Fibroblast of pulmonary artery (primary cell): ENCODE data around the gene SETD2.

Source experiments
- DNase-seq: peaks from one replicate; pipeline ENCODE4 v3.0.0-alpha.2; 2010; ENCODE audit warnings: low read depth
- H3K4me3 ChIP-seq: replicated peaks from 2 replicates; pipeline ENCODE4 v1.5.1; 2011; ENCODE audit warnings: low read depth, mild to moderate bottlenecking, control low read depth, low read length, moderate library complexity
- TF ChIP-seq, protein P1 (sequence below): IDR thresholded peaks from 2 replicates; pipeline ENCODE4 v1.5.1; 2011; ENCODE audit warnings: mild to moderate bottlenecking, control low read depth, low read length, inconsistent platforms; ENCODE audit errors: missing control alignments

SETD2 gene

GRCh38 chr3:47096959-47097358, 67.0 kb downstream of the SETD2 start:
- no peak overlapping the region for H3K4me3 ChIP-seq
- TF ChIP-seq, protein P1, sequence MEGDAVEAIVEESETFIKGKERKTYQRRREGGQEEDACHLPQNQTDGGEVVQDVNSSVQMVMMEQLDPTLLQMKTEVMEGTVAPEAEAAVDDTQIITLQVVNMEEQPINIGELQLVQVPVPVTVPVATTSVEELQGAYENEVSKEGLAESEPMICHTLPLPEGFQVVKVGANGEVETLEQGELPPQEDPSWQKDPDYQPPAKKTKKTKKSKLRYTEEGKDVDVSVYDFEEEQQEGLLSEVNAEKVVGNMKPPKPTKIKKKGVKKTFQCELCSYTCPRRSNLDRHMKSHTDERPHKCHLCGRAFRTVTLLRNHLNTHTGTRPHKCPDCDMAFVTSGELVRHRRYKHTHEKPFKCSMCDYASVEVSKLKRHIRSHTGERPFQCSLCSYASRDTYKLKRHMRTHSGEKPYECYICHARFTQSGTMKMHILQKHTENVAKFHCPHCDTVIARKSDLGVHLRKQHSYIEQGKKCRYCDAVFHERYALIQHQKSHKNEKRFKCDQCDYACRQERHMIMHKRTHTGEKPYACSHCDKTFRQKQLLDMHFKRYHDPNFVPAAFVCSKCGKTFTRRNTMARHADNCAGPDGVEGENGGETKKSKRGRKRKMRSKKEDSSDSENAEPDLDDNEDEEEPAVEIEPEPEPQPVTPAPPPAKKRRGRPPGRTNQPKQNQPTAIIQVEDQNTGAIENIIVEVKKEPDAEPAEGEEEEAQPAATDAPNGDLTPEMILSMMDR, result no peak
- DNase-seq, result peak; percentile 50

GRCh38 chr3:47092090-47092489, 71.8 kb downstream of the SETD2 start:
- no peak for DNase-seq
- TF ChIP-seq, protein P1, result no peak
- no peak overlapping the region for H3K4me3 ChIP-seq

DNA sequence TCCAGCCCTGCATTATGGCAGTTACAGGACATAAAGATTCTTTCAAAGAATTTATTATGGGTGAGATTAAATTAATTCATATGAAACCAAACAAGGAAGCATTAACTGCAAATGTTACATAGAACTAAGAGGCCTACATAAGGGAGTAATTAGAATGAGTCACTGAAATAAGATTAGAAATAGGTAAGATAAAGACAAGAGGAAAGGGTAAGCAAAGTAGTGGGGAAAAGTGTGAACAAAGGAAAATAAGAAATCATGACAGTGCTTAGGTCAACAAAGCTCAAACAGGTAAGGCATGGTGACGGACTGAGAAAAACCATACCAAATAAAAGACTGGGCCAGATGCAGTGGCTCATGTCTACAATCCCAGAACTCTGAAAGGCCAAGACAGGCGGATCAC, 74.3 kb downstream of the SETD2 start:
- H3K4me3 ChIP-seq, result no peak overlapping the region
- TF ChIP-seq, protein P1, result no peak
- DNase-seq, result no peak

GRCh38 chr3:47086071-47086470, 77.8 kb downstream of the SETD2 start:
- no peak overlapping the region for H3K4me3 ChIP-seq
- TF ChIP-seq, protein P1, result no peak
- DNase-seq, result no peak

DNA sequence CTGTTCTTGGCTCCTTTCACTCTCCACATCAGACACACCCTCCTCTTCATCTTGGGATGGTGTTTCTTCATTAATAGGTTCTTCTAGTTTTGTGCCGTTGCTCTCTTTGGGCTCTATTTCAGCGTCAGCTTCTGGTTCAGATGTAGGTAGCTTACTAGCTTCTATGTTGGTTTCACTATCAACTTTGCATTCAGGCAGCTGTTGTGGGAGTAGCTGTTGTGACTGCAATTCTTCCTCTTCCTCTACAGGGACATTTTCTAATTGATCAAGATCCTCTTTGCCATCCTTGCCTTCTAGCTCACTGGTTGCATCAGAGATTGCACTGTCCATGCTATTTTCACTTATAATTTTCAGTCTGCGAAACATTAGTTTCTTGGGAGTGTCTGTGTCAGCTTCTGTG, 80.1 kb downstream of the SETD2 start:
- DNase-seq, result no peak
- H3K4me3 ChIP-seq, result no peak overlapping the region
- TF ChIP-seq, protein P1, result no peak

GRCh38 chr3:47082519-47082918, 81.4 kb downstream of the SETD2 start:
- TF ChIP-seq, protein P1, result no peak
- no peak overlapping the region for H3K4me3 ChIP-seq
- DNase-seq, result peak; percentile 6

- TF ChIP-seq, protein P1, result no peak
- no peak for DNase-seq
- H3K4me3 ChIP-seq, result no peak overlapping the region
Measured at GRCh38 chr3:47079432-47079831, 84.5 kb downstream of the SETD2 start.
